ENCODE results near the gene MANSC4. TPM values are rescaled to one million over a fixed set of nuclear protein-coding genes. Genes with fewer than 3 reads are reported as not detected.

The MANSC4 gene
- total RNA-seq, 1 experiment from 2014 or later: not detected

- Mint-ChIP-seq H3K9me3 (ENCODE audit: unreplicated experiment) (no peaks in the 10 kb centered on the region), H3K4me1 (ENCODE audit: insufficient read depth, unreplicated experiment) (peaks cover 5% of the 10 kb centered on the region), H3K4me3 (ENCODE audit: unreplicated experiment) (no peak overlapping the region), H3K27ac (ENCODE audit: low read depth, unreplicated experiment) (no peak overlapping the region), H3K27me3 (ENCODE audit: insufficient read depth, unreplicated experiment) (no peaks in the 10 kb centered on the region), H3K36me3 (ENCODE audit: insufficient read depth, unreplicated experiment) (peaks cover 63% of the 10 kb centered on the region)
- no TSS peak for BruUV-seq (replicated peaks)
- no peak for TF ChIP-seq CTCF (IDR thresholded peaks at IDR 0.05; ENCODE audit: unreplicated experiment)
- ChIA-PET CTCF (interaction anchor here (0.7 to 5.9 kb wide), 22 partner anchors 8 to 1138 kb away, joined by 3 to 75 read pairs (median 4); no protein-coding TSS in a partner anchor), POLR2A (interaction anchor here (0.6 to 1.8 kb wide), 4 partner anchors 11 to 88 kb away, joined by 3 to 5 read pairs (median 3); partner anchors contain the start of genes KLHL42 and MANSC4)
- no peak for DNase-seq (ENCODE audit: unreplicated experiment)
- intact Hi-C loops (cut with micrococcal nuclease): loop anchor here (1.0 to 10.0 kb wide), 8 partner anchors 47 to 1261 kb away; partner anchors contain the start of genes KLHL42 and MANSC4
Observed at GRCh38 chr12:27733791-27734190, 46.2 kb downstream of the MANSC4 start.

DNA sequence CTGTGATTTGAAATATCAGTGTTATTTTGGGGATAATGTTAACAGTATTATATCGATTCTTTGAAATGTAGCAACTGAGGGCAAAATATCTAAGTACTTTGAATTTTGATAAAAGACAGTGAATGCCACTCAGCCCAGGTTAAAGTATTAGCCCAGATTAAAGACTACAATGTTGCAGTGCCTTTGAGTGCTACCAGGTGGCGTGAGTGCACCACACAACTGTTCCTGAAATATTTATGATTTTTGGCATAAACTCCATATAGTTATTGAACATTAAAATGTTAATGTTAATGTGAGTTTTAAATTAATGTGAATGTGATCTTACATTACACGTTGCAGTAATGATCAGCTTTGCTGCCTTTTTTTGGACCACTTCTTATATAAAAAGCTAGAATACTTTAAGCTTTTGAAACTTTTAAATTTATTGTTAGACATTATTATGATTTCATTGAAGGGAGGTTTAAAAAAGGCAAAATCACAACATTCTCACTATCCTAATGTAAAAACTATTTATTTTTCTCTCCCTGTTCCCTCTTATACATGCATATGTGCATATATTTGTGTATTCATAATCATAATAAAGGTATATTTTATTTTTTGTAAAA lies 46.9 kb downstream of the MANSC4 start:
- POLR2A ChIA-PET: interaction anchor here (0.6 to 1.8 kb wide), 4 partner anchors 11 to 89 kb away, joined by 3 to 5 read pairs (median 3); partner anchors contain the start of genes KLHL42 and MANSC4
- no peak overlapping the region for H3K27ac Mint-ChIP-seq (ENCODE audit: low read depth, unreplicated experiment)
- CTCF ChIA-PET: interaction anchor here (0.6 to 5.9 kb wide), 21 partner anchors 9 to 1139 kb away, joined by 3 to 75 read pairs (median 5); no protein-coding TSS in a partner anchor
- H3K4me3 Mint-ChIP-seq (ENCODE audit: unreplicated experiment): no peak overlapping the region
- BruUV-seq (replicated peaks): no TSS peak
- H3K4me1 Mint-ChIP-seq (ENCODE audit: insufficient read depth, unreplicated experiment): peaks cover 5% of the 10 kb centered on the region
- peaks cover 59% of the 10 kb centered on the region for H3K36me3 Mint-ChIP-seq (ENCODE audit: insufficient read depth, unreplicated experiment)
- intact Hi-C loops (cut with micrococcal nuclease): loop anchor here (1.0 to 10.0 kb wide), 8 partner anchors 48 to 1262 kb away; partner anchors contain the start of genes KLHL42 and MANSC4
- DNase-seq (ENCODE audit: unreplicated experiment): peak; percentile 41
- no peaks in the 10 kb centered on the region for H3K27me3 Mint-ChIP-seq (ENCODE audit: insufficient read depth, unreplicated experiment)
- peak; percentile 91 for TF ChIP-seq CTCF (IDR thresholded peaks at IDR 0.05; ENCODE audit: unreplicated experiment)
- H3K9me3 Mint-ChIP-seq (ENCODE audit: unreplicated experiment): no peaks in the 10 kb centered on the region

DNA sequence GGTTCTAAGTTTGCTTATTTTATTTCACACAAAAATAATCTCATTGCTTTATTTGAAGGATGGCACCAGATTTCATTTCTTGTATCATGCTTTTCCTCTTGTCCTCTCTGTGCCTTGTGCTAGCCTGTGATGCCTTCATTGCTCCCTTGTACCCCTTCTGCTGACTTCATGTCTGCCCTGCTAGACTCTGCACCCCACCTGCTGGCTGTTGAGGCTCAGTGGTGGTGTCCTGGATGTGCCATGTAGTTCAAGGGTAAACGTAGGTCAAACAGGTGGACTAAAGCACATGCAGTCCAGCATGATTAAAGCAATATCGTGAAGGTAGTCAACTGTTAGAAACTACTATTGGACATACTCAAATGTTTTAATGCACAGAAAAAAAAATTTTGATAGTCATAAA lies 47.8 kb downstream of the MANSC4 start:
- CTCF ChIA-PET: interaction anchor here (0.5 to 5.9 kb wide), 15 partner anchors 10 to 1237 kb away, joined by 3 to 75 read pairs (median 5); no protein-coding TSS in a partner anchor
- peak; percentile 28 for DNase-seq (ENCODE audit: unreplicated experiment)
- peaks cover 56% of the 10 kb centered on the region for H3K36me3 Mint-ChIP-seq (ENCODE audit: insufficient read depth, unreplicated experiment)

More for the DNA sequence above, 47.8 kb downstream of the MANSC4 start:
- no TSS peak for BruUV-seq (replicated peaks)
- intact Hi-C loops (cut with micrococcal nuclease): loop anchor here (2.0 to 10.0 kb wide), 3 partner anchors 49 to 1263 kb away; partner anchors contain the start of genes KLHL42 and MANSC4
- Mint-ChIP-seq H3K27me3 (ENCODE audit: insufficient read depth, unreplicated experiment) (no peaks in the 10 kb centered on the region), H3K27ac (ENCODE audit: low read depth, unreplicated experiment) (no peak overlapping the region), H3K4me1 (ENCODE audit: insufficient read depth, unreplicated experiment) (peaks cover 5% of the 10 kb centered on the region), H3K4me3 (ENCODE audit: unreplicated experiment) (no peak overlapping the region), H3K9me3 (ENCODE audit: unreplicated experiment) (no peaks in the 10 kb centered on the region)
- POLR2A ChIA-PET: interaction anchor here (1.8 kb wide), 1 partner anchor 48 kb away, joined by 5 read pairs; the partner anchor contains the start of genes KLHL42 and MANSC4
- TF ChIP-seq CTCF (IDR thresholded peaks at IDR 0.05; ENCODE audit: unreplicated experiment): no peak
